ENCODE measurements around the gene ZNF724.
"Not testable (repeated sequence)": the region's sequence is repeated elsewhere in the genome, so short reads cannot be mapped to it uniquely, and the experiment has no call there.

ZNF724 gene

DNA sequence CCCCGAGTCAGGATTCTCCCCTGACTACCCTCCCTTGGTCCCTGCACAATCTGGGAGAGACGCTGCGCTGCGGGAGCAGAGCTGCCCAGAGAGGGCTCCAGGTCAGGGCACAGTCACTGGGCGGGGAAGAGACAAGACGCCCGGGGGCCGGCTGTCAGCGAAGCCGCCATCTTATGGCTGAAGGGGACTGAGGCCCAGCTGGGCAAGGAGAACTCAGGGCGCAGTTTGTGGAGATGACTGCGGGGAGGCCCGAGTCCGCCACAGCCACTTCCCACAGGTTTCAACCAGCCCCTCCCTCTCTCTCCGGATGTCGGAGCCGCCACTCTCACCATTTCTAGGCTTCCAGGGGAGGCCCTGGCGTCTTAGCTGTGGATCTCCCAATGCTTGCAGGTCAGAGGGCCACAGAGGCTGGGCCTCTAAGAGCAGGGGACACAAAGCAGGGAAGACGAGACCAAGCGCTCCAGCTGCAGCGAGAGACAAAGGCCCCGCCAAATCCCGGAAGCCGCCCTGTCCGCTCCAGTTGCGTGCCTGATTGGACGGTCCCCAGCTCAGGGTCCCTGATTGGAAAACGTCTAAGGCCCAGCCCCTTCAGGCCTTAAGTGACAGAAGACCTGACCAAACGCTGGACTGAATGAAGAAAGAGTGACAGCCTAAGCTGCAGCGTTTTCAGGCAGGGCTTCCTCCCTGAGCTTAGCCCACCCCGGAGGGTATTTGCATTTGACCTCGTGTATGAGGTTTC, at the start of gene ZNF724:
TSS of gene ZNF724 (minus strand) at position 484 of the 739 bp plus-strand sequence. CDS start at position 332, 152 bp downstream.
- DNase-seq: peak; percentile 77 to 78

DNA sequence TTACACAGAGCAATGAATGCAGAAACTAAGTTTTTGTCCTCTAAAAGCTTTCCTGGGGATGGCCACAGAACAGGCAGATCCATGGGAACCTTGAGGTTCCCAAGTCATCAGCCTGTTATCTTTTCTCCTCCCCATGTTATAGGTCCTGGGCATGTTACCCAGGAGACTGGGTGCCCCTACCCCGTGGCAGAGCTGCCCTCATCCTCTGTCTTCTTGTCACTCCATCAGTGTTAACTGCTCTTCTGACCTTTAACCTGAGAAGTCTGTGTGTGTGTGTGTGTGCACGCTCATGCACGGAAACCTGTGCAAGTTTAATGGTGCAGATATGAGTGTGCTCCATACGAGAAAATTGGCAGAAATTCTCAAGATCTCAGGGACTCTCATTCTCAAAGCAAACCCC, 43.9 kb upstream of the ZNF724 start:
- no peak for DNase-seq

DNA sequence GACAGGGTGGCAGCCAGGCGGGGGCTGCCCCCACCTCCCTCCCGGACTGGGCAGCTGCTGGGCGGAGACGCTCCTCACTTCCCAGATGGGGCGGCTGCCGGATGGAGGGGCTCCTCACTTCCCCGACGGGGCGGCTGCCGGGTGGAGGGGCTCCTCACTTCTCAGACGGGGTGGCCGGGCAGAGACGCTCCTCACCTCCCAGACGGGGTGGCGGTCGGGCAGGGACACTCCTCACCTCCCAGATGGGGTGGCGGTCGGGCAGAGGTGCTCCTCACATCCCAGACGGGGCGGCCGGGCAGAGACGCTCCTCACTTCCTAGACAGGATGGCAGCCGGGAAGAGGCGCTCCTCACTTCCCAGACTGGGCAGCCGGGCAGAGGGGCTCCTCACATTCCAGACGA, 39.8 kb upstream of the ZNF724 start:
- not testable (repeated sequence) for DNase-seq

DNA sequence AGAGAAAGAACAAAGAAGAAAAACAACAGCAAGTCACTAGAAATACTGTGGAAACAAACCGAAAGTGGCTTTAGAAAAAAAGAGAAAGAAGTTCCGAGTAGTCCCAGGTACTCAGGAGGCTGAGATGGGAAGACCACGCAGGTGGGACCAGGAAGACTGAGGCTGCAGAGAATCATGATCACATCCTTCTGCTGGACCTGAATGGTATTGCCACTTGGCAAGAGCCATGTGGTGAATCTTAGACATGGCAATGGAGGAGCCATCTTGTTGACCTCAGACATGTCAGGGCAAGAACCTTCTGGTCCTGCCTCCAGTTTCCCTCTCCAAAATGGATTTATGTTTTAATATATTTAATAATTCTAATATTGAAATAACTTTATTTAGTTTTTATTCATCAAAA, 37.4 kb upstream of the ZNF724 start:
- no peak for DNase-seq

DNA sequence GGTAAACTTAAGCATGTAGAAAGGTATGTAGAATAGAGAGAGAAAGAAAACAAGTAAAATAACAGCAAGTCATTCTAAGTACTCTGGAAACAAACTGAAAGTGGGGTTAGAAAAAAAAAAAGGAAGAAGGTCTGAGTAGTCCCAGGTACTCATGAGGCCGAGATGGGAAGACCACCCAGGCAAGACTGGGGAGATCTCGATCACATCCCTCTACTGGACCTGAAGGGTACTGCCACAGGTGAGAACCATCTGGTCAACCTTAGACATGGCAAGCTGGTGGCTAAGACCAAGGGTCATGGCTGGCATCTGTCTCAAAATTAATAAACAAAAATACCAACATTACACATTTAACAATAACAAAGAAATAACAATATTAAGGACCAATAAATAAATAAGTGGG, 36.3 kb upstream of the ZNF724 start:
- no peak for DNase-seq

DNA sequence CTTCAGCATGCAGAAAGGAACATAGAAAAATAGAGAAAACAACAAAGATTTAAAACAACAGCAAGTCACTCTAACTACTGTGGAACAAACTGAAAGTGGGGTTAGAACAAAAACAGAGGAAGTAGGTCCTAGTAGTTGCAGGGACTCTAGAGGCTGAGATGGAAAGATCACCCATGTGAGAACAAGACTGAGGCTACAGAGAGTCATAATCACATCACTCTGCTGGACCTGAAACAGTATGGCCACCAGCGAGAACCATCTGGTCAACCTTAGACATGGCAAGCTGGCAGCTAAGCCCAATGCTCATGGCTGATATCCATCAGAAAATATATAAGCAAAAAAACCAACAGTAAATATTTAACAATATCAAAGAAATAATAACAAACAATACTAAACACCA, 35.8 kb upstream of the ZNF724 start:
- no peak for DNase-seq

DNA sequence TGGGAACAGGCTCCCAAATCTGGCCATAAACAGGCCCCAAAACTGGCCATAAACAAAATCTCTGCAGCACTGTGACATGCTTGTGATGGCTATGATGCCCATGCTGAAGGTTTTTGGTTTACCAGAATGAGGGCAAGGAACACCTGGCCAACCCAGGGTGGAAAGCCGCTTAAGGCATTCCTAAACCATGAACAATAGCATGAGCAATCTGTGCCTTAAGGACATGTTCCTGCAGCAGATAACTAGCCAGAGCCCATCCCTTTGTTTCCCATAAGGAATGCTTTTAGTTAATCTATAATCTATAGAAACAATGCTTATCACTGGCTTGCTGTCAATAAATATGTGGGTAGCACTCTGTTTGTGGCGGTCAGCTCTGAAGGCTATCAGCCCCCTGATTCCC, 35.1 kb upstream of the ZNF724 start:
- DNase-seq: not testable (repeated sequence)

DNA sequence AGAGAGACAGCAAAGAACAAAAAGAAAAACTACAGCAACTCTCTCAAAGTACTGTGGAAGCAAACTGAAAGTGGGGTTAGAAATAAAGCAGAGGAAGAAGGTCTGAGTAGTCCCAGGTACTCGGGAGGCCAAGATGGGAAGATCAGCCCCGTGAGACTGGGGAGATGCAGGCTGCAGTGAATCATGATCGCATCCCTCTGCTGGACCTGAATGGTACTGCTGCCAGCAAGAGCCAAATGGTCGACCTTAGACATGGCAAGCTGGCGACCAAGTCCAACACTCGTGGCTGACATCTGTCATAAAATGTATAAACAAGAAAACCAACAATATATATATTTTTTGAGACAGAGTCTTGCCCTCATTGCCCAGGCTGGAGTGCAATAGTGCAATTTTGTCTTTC, 33.7 kb upstream of the ZNF724 start:
- peak; percentile 56 to 58 for DNase-seq

DNA sequence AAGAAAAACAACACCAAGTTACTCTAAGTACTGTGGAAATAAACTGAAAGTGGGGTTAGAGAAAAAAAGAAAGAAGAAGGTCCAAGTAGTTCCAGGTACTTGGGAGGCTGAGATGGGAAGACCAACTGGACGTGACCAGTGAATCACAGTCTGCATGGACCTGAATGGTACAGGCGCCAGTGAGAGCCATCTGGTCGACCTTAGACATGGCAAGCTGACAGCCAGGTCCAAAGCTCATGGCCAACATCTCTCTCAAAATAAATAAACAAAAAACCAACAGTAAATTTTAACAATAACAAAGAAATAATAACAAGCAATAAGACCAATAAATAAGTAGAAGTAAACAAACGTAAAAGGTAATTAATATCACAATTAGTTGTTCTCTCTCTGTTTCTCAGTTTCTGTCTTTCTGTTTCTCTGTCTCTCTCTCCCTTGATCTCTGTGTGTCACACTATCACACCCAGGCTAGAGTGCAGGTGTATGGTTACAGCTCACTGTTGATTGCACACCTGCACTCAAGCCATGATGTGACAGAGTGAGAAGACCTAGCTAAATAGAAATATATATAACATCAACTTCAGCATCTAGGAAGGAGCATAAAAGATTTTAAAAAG, 31.6 kb upstream of the ZNF724 start:
- no peak for DNase-seq

DNA sequence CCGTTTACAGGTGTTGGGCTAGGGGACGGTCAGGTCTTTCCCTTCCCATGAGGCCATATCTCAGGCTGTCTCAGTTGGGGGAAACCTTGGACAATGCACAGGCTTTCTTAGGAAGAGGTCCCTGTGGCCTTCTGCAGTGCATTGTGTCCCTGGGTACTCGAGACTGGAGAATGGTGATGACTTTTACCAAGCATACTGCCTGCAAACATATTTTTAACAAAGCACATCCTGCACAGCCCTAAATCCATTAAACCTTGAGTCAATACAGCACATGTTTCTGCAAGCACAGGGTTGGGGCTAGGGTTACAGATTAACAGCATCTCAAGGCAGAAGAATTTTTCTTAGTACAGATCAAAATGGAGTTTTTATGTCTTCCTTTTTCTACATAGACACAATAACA, 27.9 kb upstream of the ZNF724 start:
- not testable (repeated sequence) for DNase-seq

DNA sequence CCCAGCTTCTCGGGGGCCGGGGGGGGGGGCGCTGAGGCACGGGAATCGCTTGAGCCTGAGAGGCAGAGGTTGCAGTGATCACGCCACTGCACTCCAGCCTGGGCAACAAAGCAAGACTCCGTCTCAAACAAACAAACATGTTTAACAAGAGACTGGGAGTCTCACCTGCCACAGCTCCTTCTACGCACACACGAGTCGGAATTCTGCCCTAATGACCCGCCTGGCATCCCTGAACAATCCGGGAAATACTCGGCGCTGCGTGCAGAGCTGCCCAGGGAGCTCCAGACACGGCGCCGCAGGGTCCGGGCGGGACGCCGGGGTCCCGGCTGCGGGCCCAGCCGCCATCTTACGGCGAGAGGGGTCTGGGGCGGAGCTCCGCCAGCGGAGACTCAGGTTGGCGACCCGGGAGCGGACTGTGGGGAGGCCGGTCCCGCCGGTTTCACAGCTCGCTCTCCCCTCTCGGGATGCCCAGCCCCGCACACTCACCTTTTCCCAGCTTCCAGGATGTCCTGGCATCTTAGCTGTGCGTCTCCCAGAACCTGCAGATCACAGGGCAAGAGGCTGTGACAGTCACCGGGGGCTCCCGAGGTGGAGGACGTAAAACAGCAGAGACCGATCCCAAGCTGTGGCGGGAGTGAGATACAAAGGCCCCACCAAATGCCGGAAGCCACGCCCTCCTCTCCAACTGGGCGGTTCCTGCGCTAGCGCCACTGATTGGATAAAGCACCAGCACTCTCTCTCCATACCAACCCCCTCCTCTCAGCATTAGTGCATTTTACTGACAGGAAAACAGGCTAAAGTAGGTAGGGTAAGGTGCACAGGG, 23.6 kb upstream of the ZNF724 start:
- DNase-seq: peak; percentile 82 to 89

DNA sequence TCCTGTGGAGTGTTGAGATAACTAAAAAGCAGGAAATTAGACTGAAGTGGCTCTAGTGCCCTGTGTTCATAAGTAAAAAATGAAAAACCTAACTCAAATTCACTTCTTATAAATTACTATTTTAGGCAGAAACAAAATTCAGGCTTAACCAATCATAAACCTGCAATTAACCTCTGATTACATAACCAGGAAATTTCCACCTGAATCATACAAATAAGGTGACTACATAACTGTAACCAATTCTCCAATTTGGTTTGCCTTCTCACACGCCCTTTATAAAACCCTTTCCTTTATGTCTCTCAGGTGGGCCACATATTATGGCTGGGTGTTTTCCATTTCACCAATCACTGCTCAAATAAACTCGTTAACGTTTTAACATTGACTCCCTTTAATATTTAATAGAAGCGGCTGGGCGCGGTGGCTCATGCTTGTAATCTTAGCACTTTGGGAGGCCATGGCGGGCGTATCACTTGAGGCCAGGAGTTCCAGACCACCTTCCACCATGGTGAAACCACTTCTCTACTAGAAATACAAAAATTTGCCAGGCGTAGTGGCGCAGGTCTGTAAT, 22.9 kb upstream of the ZNF724 start:
- DNase-seq: no peak

DNA sequence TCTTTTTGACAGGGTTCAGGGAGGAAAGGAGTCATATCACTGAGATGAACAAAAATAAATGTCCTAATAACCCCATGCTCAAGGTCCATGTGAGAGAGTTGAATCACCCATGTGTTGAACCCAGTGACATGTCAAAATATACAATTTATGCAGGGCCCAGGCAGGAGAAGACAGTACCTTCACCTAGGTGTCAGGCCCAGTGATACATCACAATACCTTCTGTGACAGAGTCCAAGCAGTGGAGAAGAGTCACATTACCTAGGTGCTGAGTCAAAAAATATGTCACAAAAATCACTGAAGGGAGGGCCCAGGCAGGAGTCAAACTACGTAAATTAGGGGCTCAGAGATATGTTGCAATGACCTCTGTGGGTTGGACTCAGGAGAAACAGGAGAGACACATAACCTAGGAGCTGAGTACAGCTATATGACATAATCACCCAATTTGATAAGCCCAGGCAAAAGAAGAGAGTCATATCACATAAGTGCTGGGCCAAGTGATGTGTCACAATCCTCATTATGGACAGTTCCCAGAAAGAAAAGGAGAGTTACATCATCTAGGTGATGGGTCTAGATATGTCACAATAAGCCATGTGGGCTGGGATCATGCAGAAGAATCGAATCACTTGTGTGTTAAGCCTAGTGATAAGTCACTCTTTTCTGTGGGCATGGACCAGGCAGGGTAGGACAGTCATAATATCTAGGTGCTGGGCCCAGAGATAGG, 13.8 kb upstream of the ZNF724 start:
- DNase-seq: no peak

DNA sequence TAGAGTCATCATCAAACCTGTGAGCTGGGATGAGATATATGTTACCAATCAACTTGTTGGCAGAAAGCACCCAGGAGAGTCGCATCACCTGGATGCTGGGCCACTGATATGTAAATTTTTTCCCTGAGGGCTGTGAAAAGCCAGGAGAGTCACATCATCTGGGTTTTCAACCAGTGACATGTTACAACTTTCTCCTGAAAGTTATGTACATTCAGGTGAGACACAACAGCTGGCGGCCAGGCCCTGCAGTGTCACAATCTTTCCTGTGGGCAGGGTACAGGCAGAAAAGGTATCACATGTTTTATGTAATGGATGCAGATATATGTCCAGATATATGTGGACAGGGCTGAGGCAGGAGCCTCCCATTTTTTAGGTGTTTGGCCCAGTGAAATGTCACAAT, 13.2 kb upstream of the ZNF724 start:
- DNase-seq: no peak

DNA sequence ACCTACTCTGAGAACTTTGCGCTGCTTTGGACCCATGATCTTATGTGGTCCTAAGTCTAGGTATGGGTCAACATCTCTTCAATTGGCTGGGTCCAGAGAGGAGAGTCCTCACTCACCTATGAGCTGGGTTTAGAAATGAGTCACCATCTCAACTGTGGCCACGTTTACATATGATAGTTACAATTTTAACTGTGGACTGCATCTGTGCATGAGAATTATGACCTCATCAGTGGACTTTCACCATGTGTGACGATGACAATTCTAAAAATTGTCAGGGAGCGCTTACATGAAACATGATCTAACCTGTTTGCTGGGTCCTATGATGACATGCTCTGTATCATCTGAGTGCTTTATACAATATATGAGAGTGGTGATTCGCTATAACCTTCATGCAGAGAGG, 12.7 kb upstream of the ZNF724 start:
- DNase-seq: no peak

DNA sequence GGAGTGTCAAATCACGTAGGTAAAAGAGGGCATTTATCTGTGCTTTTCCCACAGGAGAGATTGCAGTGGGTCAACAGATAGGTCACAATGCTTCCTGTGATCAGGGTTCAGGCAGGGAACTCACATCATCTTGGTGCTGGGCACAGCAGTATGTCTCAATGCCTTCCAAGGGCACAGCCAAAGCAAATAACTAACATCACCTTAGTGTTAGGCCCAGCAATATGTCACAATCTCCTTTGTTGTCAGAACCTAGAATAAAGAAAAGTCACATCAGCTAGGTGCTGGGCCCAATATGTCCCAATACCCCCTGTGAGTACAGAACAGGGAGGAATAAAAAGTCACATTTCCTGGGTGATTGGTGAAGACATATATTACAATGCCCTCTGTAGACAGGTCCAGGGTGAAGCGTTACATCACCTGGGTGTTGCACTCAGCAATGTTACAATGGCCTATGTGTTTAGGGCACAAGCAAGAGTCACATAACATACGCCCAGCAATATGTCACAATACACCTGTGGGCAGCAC, 11.4 kb upstream of the ZNF724 start:
- DNase-seq: no peak

DNA sequence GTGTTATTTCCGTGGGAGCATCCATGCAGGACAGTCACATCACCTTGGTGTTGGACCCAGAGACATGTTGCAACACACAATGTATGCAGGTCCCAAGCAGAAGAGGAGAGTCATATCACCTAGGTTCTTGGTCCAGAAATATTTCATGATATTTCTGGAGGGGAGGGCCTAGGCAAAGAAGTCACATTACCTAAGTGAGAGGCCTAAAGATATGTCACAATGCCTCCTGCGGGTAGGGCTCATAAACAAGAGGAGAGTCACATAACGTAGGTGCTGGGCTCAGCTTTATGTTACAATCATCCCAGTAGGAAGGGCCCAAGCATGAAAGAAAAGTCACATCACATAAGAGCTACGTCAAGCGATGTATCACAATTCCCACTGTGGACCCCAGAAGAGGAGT, 10.8 kb upstream of the ZNF724 start:
- DNase-seq: no peak

DNA sequence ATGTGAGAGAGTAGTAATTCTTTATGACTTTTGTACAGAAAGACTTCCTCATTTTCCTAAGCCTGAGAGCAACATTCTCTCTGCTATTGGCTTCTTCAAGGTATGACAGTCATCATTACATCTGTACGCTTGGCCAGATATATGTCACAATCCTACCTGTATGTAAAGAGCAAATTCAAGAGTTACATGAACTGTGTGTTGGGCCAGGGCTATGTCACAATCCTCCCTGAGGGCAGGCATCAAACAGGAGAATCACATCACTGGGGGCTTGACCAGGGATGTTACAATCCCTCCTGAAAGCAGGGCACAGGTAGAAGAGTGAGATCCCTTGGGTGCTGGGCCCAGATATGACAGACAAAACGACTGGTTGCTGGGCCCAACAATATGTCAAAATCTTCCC, 9.8 kb upstream of the ZNF724 start:
- DNase-seq: no peak

DNA sequence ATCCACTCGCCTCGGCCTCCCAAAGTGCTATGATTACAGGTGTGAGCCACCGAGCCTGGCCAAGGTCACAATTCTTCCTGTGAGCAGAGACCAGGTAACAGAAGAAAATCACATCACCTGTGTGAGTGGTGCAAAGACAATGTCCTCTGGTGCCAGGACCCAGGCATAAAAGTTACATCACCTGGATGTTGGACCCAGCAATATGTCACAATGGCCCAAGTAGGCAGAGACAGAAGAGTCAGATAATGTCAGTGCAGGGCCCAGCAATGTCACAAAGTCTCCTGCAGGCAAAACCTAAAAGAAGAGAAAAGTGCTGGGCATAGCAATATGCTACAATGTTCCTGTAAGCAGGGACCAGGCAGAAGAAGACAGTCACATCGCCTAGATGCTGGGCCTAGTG, 5.5 kb upstream of the ZNF724 start:
- DNase-seq: no peak

DNA sequence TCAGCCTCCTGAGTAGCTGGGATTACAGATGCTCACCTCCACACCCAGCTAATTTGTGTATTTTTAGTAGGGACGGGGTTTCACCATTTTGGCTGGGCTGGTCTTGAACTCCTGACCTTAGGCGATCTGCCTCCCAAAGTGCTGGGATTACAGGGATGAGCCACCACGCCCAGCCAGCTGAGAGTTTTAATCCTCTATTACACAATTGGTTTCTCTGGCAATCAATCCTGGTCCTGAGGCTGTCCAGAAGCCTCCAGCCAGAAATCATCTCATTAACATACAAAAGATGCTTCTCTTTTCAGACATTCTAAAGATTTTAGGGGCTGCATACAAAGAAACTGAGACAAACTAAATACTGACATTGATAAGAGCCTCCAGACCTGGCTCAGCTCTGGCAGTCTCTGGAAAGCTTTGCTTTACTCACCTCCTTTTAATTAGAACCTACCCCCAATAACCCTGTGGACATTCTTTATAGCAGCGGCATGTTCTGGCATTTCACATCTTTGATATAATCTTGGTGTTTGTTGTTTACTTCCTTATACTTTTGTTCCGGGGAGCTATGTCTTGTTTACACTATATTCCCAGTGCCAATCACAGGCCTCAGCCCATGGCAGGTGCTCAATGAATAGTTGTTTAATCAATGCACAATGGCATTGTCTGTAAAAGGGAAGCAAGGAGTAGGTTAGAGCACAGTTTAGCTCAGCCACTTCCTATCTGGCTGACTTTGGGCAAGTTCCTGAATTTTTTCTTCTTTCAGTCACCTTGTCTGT, 4.1 kb upstream of the ZNF724 start:
- no peak for DNase-seq

DNA sequence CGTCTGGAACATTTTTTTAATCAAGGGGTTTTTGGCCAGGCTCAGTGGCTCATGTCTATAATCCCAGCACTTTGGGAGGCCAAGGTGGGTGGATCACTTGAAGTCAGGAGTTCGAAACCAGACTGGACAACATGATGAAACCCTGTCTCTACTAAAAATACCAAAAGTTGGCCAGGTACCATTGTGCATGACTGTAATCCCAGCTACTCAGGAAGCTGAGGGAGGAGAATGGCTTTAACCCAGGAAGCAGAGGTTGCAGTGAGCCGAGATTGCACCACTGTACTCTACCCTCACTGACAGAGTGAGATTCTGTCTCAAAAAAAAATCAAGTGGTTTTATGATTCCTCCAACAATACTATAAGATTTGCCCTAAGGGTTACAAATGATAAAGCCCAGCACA, 3.1 kb upstream of the ZNF724 start:
- DNase-seq: not testable (repeated sequence)

DNA sequence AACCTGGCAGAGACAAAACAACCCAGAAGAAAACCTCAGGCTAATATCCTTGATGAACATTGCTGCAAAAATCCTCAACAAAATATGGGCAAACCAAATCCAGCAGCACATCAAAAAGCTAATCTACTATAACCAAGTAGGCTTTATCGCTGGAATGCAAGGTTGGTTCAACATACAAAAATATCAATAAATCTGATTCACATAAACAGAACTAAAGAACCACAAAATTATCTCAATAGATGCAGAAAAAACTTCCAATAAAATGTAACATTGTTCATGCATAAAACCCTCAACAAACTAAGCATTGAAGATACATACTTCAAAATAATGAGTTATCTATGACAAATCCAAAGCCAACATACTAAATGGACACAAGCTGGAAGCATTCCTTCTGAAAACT, 8.8 kb downstream of the ZNF724 start:
- DNase-seq: no peak

Measured in stimulated activated CD4-positive, alpha-beta T cell treated with anti-CD3 and anti-CD28 coated beads, Interleukin-2, amount 100 ng/mL, for 48 hours (primary cell).